Measurements from ENCODE around the gene ARID1B.

Gene ARID1B

DNA sequence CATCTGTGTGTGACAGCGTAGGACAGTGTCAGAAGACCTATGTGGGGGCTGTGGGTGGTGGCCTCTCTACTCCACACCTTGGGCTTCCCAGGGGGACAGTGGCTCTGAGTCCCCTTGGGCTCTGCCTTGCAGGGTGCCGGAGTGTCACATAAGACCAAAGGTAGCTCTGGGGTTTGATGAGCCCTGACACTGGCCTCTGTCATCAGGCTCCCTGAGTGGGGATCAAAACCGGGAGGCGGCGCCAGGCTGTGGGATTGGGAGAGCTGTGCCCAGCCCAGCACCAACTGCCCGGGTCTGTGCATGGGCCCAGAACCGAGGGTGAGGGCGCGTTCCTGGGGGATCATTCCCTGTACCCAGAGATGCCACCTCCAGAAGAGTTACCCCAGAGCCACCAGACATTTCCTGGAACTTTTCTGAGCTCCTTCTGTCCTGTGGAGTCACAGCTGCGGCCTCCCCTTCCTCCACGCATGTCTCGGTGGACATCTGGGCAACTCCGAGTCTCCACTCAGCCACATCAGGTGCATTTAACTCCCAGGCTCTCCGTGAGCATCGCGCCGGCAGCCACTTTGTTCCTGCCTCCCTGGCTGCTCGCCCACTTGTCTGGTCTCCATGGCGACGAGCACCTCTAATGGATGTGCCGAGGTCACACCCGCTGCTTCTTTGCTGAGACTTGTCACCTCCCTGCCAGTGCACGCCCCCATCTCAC is 451.4 kb downstream of the ARID1B start (continued):
- TF ChIP-seq, protein P1, sequence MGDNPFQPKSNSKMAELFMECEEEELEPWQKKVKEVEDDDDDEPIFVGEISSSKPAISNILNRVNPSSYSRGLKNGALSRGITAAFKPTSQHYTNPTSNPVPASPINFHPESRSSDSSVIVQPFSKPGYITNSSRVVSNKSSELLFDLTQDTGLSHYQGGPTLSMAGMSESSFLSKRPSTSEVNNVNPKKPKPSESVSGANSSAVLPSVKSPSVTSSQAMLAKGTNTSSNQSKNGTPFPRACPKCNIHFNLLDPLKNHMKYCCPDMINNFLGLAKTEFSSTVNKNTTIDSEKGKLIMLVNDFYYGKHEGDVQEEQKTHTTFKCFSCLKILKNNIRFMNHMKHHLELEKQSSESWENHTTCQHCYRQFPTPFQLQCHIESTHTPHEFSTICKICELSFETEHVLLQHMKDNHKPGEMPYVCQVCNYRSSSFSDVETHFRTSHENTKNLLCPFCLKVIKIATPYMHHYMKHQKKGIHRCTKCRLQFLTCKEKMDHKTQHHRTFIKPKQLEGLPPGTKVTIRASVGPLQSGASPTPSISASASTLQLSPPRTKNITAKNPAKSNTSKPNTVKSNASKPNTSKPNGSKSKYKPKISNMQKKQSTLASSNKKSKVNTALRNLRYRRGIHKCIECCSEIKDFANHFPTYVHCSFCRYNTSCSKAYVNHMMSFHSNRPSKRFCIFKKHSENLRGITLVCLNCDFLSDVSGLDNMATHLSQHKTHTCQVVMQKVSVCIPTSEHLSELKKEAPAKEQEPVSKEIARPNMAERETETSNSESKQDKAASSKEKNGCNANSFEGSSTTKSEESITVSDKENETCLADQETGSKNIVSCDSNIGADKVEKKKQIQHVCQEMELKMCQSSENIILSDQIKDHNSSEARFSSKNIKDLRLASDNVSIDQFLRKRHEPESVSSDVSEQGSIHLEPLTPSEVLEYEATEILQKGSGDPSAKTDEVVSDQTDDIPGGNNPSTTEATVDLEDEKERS (tag by site-specific recombination; IDR thresholded peaks at IDR 0.05): no peak
- peak; percentile 68 for TF ChIP-seq FEZF1 (tag by site-specific recombination; IDR thresholded peaks at IDR 0.05)
- peak; percentile 71 for TF ChIP-seq ZNF341 (tag by site-specific recombination; IDR thresholded peaks at IDR 0.05; ENCODE audit: low read depth)
- no peak for TF ChIP-seq ZIC2 (tag by site-specific recombination; IDR thresholded peaks at IDR 0.05)
- TF ChIP-seq, protein P2, sequence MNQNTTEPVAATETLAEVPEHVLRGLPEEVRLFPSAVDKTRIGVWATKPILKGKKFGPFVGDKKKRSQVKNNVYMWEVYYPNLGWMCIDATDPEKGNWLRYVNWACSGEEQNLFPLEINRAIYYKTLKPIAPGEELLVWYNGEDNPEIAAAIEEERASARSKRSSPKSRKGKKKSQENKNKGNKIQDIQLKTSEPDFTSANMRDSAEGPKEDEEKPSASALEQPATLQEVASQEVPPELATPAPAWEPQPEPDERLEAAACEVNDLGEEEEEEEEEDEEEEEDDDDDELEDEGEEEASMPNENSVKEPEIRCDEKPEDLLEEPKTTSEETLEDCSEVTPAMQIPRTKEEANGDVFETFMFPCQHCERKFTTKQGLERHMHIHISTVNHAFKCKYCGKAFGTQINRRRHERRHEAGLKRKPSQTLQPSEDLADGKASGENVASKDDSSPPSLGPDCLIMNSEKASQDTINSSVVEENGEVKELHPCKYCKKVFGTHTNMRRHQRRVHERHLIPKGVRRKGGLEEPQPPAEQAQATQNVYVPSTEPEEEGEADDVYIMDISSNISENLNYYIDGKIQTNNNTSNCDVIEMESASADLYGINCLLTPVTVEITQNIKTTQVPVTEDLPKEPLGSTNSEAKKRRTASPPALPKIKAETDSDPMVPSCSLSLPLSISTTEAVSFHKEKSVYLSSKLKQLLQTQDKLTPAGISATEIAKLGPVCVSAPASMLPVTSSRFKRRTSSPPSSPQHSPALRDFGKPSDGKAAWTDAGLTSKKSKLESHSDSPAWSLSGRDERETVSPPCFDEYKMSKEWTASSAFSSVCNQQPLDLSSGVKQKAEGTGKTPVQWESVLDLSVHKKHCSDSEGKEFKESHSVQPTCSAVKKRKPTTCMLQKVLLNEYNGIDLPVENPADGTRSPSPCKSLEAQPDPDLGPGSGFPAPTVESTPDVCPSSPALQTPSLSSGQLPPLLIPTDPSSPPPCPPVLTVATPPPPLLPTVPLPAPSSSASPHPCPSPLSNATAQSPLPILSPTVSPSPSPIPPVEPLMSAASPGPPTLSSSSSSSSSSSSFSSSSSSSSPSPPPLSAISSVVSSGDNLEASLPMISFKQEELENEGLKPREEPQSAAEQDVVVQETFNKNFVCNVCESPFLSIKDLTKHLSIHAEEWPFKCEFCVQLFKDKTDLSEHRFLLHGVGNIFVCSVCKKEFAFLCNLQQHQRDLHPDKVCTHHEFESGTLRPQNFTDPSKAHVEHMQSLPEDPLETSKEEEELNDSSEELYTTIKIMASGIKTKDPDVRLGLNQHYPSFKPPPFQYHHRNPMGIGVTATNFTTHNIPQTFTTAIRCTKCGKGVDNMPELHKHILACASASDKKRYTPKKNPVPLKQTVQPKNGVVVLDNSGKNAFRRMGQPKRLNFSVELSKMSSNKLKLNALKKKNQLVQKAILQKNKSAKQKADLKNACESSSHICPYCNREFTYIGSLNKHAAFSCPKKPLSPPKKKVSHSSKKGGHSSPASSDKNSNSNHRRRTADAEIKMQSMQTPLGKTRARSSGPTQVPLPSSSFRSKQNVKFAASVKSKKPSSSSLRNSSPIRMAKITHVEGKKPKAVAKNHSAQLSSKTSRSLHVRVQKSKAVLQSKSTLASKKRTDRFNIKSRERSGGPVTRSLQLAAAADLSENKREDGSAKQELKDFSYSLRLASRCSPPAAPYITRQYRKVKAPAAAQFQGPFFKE (tag by site-specific recombination; IDR thresholded peaks at IDR 0.05; ENCODE audit: borderline replicate concordance): no peak
- no peak for TF ChIP-seq SP2 (tag by site-specific recombination; IDR thresholded peaks at IDR 0.05)
- TF ChIP-seq ZNF324 (tag by site-specific recombination; IDR thresholded peaks at IDR 0.05): no peak
- TF ChIP-seq ZNF629 (tag by site-specific recombination; IDR thresholded peaks at IDR 0.05): no peak
- TF ChIP-seq KLF9 (tag by site-specific recombination; IDR thresholded peaks at IDR 0.05; ENCODE audit: low read depth): peak; percentile 25; the same call in 1 of the 2 replicates
- no peak for TF ChIP-seq ZFP3 (tag by site-specific recombination; IDR thresholded peaks at IDR 0.05; ENCODE audit: low read depth)
- TF ChIP-seq, protein P3, sequence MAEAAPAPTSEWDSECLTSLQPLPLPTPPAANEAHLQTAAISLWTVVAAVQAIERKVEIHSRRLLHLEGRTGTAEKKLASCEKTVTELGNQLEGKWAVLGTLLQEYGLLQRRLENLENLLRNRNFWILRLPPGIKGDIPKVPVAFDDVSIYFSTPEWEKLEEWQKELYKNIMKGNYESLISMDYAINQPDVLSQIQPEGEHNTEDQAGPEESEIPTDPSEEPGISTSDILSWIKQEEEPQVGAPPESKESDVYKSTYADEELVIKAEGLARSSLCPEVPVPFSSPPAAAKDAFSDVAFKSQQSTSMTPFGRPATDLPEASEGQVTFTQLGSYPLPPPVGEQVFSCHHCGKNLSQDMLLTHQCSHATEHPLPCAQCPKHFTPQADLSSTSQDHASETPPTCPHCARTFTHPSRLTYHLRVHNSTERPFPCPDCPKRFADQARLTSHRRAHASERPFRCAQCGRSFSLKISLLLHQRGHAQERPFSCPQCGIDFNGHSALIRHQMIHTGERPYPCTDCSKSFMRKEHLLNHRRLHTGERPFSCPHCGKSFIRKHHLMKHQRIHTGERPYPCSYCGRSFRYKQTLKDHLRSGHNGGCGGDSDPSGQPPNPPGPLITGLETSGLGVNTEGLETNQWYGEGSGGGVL (tag by site-specific recombination; IDR thresholded peaks at IDR 0.05): no peak
- TF ChIP-seq EGR2 (tag by site-specific recombination; IDR thresholded peaks at IDR 0.05; ENCODE audit: low read depth): peak; percentile 66
- TF ChIP-seq, protein P4, sequence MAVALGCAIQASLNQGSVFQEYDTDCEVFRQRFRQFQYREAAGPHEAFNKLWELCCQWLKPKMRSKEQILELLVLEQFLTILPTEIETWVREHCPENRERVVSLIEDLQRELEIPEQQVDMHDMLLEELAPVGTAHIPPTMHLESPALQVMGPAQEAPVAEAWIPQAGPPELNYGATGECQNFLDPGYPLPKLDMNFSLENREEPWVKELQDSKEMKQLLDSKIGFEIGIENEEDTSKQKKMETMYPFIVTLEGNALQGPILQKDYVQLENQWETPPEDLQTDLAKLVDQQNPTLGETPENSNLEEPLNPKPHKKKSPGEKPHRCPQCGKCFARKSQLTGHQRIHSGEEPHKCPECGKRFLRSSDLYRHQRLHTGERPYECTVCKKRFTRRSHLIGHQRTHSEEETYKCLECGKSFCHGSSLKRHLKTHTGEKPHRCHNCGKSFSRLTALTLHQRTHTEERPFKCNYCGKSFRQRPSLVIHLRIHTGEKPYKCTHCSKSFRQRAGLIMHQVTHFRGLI (tag by site-specific recombination; IDR thresholded peaks at IDR 0.05): no peak
- TF ChIP-seq, protein P5, sequence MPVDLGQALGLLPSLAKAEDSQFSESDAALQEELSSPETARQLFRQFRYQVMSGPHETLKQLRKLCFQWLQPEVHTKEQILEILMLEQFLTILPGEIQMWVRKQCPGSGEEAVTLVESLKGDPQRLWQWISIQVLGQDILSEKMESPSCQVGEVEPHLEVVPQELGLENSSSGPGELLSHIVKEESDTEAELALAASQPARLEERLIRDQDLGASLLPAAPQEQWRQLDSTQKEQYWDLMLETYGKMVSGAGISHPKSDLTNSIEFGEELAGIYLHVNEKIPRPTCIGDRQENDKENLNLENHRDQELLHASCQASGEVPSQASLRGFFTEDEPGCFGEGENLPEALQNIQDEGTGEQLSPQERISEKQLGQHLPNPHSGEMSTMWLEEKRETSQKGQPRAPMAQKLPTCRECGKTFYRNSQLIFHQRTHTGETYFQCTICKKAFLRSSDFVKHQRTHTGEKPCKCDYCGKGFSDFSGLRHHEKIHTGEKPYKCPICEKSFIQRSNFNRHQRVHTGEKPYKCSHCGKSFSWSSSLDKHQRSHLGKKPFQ (tag by site-specific recombination; IDR thresholded peaks at IDR 0.05): no peak
- peak; percentile 75 for TF ChIP-seq ZFHX2 (tag by site-specific recombination; conservative IDR thresholded peaks at IDR 0.05)
- TF ChIP-seq MEIS1 (CRISPR knock-in tag; IDR thresholded peaks at IDR 0.05; ENCODE audit: borderline replicate concordance): no peak
- no peak for TF ChIP-seq ZNF624 (tag by site-specific recombination; IDR thresholded peaks at IDR 0.05)
- TF ChIP-seq ZBTB1 (tag by site-specific recombination; IDR thresholded peaks at IDR 0.05): no peak
- TF ChIP-seq, protein P6, sequence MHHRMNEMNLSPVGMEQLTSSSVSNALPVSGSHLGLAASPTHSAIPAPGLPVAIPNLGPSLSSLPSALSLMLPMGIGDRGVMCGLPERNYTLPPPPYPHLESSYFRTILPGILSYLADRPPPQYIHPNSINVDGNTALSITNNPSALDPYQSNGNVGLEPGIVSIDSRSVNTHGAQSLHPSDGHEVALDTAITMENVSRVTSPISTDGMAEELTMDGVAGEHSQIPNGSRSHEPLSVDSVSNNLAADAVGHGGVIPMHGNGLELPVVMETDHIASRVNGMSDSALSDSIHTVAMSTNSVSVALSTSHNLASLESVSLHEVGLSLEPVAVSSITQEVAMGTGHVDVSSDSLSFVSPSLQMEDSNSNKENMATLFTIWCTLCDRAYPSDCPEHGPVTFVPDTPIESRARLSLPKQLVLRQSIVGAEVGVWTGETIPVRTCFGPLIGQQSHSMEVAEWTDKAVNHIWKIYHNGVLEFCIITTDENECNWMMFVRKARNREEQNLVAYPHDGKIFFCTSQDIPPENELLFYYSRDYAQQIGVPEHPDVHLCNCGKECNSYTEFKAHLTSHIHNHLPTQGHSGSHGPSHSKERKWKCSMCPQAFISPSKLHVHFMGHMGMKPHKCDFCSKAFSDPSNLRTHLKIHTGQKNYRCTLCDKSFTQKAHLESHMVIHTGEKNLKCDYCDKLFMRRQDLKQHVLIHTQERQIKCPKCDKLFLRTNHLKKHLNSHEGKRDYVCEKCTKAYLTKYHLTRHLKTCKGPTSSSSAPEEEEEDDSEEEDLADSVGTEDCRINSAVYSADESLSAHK (tag by site-specific recombination; IDR thresholded peaks at IDR 0.05): no peak
- no peak for TF ChIP-seq ZNF660 (tag by site-specific recombination; IDR thresholded peaks at IDR 0.05)
- no peak for TF ChIP-seq ZNF24 (tag by site-specific recombination; IDR thresholded peaks at IDR 0.05)
- no peak for TF ChIP-seq ZNF596 (tag by site-specific recombination; IDR thresholded peaks at IDR 0.05)
- TF ChIP-seq ZNF791 (tag by site-specific recombination; IDR thresholded peaks at IDR 0.05): no peak

Measured in HEK293 (cell line).